Heart right ventricle (tissue), 16 donors: Measurements from ENCODE around the gene LHFPL3. TPM values are rescaled to one million over a fixed set of nuclear protein-coding genes. Genes with fewer than 3 reads are reported as not detected.
A peak's percentile ranks its signal among the peaks of the same experiment; 100 is the strongest.

Experiments
- ATAC-seq, 8 donors: fragments of 200-7000 bp; cut with Tn5 transposase; one replicate each; pipeline ENCODE4 v1.9.1; 2020; ENCODE audit warnings: mild to moderate bottlenecking in 8 of 8, moderate library complexity in 8 of 8, moderate number of reproducible peaks in 1 of 8
- DNase-seq, 2 donors: peaks; one replicate each; pipeline ENCODE4 v3.0.0-alpha.2; 2020
- H3K27ac ChIP-seq, 10 donors: fragments of 200-600 bp; sonication (generic) in 2 of 10; one replicate each; pipeline versions ENCODE4 v1.5.0 to v1.8.0; 2020 to 2022; ENCODE audit warnings: mild to moderate bottlenecking in 3 of 10
- H3K27me3 ChIP-seq, 7 donors: fragments of 200-600 bp; one replicate each; pipeline ENCODE4 v1.8.0; 2021 to 2022; ENCODE audit warnings: mild to moderate bottlenecking in 2 of 7
- H3K36me3 ChIP-seq, 9 donors: fragments of 200-600 bp; sonication (generic) in 1 of 9; one replicate each; pipeline versions ENCODE4 v1.5.0 to v1.8.0; 2020 to 2022; ENCODE audit warnings: mild to moderate bottlenecking in 2 of 9
- H3K4me1 ChIP-seq, 9 donors: fragments of 200-600 bp; sonication (generic) in 1 of 9; one replicate each; pipeline versions ENCODE4 v1.5.0 to v1.8.0; 2020 to 2022; ENCODE audit warnings: mild to moderate bottlenecking in 4 of 9
- H3K4me3 ChIP-seq, 10 donors: fragments of 200-600 bp; sonication (generic) in 2 of 10; one replicate each; pipeline versions ENCODE4 v1.5.0 to v1.8.0; 2020 to 2022; ENCODE audit warnings: mild to moderate bottlenecking in 7 of 10, moderate library complexity in 2 of 10
- H3K9me3 ChIP-seq, 11 donors: fragments of 200-600 bp in 10 of 11; sonication (generic) in 2 of 11; one replicate each; pipeline versions ENCODE4 v1.5.0 to v1.8.0; 2013 to 2022; ENCODE audit warnings: mild to moderate bottlenecking in 2 of 11, control low read depth in 1 of 11, moderate library complexity in 1 of 11
- WGBS, 2 donors: extraction: QIAGEN DNeasy Blood & Tissue Kit; methylation state at CpG; one replicate each; pipeline ENCODE4 v1.1.7; 2013; ENCODE audit warnings: inconsistent platforms in 1 of 2; 5-methylcytosine and 5-hydroxymethylcytosine counted together
- intact Hi-C, 10 donors: fragments of 100-400 bp; cut with DNase I; formaldehyde crosslinking; loops; one replicate each; pipeline versions ENCODE4 v1.11.1 to v1.14.2; 2022
- polyA plus RNA-seq, 2 donors: library from polyadenylated mRNA; stranded (reverse); fragments of 200-250 nt; gene quantifications; one replicate each; pipeline ENCODE4 v1.2.3, GENCODE V29; 2013
- total RNA-seq, 10 donors: library from RNA; stranded (reverse); fragmentation: NEBNext Ultra II Directional in 3 of 10; extraction: Animal tissue kit (Norgen Biotek cat#: 25700) in 3 of 10; gene quantifications; one replicate each; pipeline versions ENCODE4 v1.2.1 to v1.2.4, GENCODE V29; 2021 to 2023
- TF ChIP-seq, protein P1 (sequence below), 9 donors: fragments of 200-600 bp; sonication (generic) in 2 of 9; IDR thresholded peaks; one replicate each; pipeline versions ENCODE4 v1.5.0 to v1.8.0; 2021 to 2022; ENCODE audit warnings: antibody characterized with exemption in 9 of 9, mild to moderate bottlenecking in 5 of 9, moderate library complexity in 1 of 9
- donor health status: Arrhythmogenic right ventricular cardiomyopathy.
- donor health status: ischemic (EF 13 %, LVEDD 7.1; RV severe dilation, severe dysfunction).
- donor health status: healthy with polysubstance abuse.
- donor health status: DM: no; HTN: yes; CAD: no.
- donor health status: DM: no; HTN: no; CAD: no.
- donor health status: ischemic (EF 25% LVEDD 6.9; RV normal size, moderate dysfunction).
- donor health status: ischemic (EF 25% LVEDD 5.7; RV mildly dilated, moderate dysfunction).
- donor health status: healthy.
- donor health status: DM: yes; HTN: yes; CAD: no.
- donor health status: Ischemic cardiomyopathy.
- donor health status: ischemic (EF 35%, LVEDD 5.7; RV mildly dilated, moderate dysfunction).
- donor health status: nonischemic (EF 11% LVEDD 7.7; RV severe dilation, severe dysfunction).
- donor health status: DM: yes; HTN: yes; CAD: no.
- donor health status: PGD.
- donor health status: ischemic (EF 29% LVEDD 5.4; RV normal size, mild dysfunction).
- donor health status: nonischemic (EF 23%, LVEDD 6.1; RV moderate dilation, normal function).

Gene LHFPL3
- total and polyA plus RNA-seq, 12 donors, result not detected

- DNase-seq (no peak), ATAC-seq (no peak)
- 96 to 100% methylated on average over 2 of the region's 2 CpGs for WGBS, 2 donors
- Histone ChIP-seq H3K4me3 (no peak overlapping the region), H3K4me1 (no peaks in the 10 kb centered on the region), H3K36me3 (no peaks in the 10 kb centered on the region), H3K9me3 (no peaks in the 10 kb centered on the region), H3K27me3 (no peaks in the 10 kb centered on the region), H3K27ac (no peak overlapping the region)
- TF ChIP-seq, protein P1, sequence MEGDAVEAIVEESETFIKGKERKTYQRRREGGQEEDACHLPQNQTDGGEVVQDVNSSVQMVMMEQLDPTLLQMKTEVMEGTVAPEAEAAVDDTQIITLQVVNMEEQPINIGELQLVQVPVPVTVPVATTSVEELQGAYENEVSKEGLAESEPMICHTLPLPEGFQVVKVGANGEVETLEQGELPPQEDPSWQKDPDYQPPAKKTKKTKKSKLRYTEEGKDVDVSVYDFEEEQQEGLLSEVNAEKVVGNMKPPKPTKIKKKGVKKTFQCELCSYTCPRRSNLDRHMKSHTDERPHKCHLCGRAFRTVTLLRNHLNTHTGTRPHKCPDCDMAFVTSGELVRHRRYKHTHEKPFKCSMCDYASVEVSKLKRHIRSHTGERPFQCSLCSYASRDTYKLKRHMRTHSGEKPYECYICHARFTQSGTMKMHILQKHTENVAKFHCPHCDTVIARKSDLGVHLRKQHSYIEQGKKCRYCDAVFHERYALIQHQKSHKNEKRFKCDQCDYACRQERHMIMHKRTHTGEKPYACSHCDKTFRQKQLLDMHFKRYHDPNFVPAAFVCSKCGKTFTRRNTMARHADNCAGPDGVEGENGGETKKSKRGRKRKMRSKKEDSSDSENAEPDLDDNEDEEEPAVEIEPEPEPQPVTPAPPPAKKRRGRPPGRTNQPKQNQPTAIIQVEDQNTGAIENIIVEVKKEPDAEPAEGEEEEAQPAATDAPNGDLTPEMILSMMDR (IDR thresholded peaks at IDR 0.05), result no peak
- intact Hi-C loops, result no loop called here
Measured at GRCh38 chr7:104909096-104909495, 580.7 kb downstream of the LHFPL3 start.

DNA sequence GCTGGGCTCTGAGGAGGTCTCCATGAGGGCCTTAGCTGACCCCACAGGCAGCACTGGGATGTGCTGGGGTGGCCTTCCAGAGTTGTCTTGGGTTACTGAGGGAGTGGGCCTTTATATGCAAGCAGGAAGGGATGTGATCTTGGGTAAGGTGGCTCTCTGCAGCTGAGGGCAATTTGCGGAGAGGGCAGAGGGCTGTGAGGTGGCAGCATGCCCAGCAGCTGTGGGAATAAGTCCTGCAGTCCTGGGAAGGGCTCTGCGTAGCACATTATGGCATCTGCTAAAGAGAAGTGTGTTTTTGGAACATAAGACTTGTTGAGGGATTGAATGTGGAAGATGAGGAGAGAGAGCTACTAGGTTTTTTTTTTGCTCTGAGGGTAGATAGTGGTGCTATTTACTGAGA, 586.0 kb downstream of the LHFPL3 start:
- Histone ChIP-seq H3K27me3 (no peaks in the 10 kb centered on the region), H3K4me3 (no peak overlapping the region), H3K4me1 (no peaks in the 10 kb centered on the region), H3K9me3 (no peaks in the 10 kb centered on the region), H3K27ac (no peak overlapping the region), H3K36me3 (no peaks in the 10 kb centered on the region)
- ATAC-seq (no peak), DNase-seq (no peak)
- intact Hi-C loops, result loop anchor here in 2 of 10 donors (10.0 kb wide), 1 partner anchor 680 kb away; no protein-coding TSS in a partner anchor
- WGBS, 2 donors, result 73 to 86% methylated on average over 2 of the region's 2 CpGs
- TF ChIP-seq, protein P1 (IDR thresholded peaks at IDR 0.05), result no peak

- no peak for DNase-seq
- Histone ChIP-seq H3K27ac (peak overlapping the region in 5 of 10 donors; percentile 45 to 71 (median 63)), H3K9me3 (no peaks in the 10 kb centered on the region), H3K4me1 (peaks cover 0 to 18% (median 13%) of the 10 kb centered on the region in 9 donors), H3K36me3 (no peaks in the 10 kb centered on the region), H3K27me3 (no peaks in the 10 kb centered on the region), H3K4me3 (no peak overlapping the region)
- 94 to 99% methylated on average over 2 of the region's 2 CpGs for WGBS, 2 donors
- no peak for ATAC-seq
- intact Hi-C loops, result loop anchor here in 5 of 10 donors (2.0 to 10.0 kb wide), 6 partner anchors 123 to 691 kb away; no protein-coding TSS in a partner anchor
- TF ChIP-seq, protein P1 (IDR thresholded peaks at IDR 0.05), result no peak
Measured at GRCh38 chr7:104921596-104921995, 593.2 kb downstream of the LHFPL3 start.

DNA sequence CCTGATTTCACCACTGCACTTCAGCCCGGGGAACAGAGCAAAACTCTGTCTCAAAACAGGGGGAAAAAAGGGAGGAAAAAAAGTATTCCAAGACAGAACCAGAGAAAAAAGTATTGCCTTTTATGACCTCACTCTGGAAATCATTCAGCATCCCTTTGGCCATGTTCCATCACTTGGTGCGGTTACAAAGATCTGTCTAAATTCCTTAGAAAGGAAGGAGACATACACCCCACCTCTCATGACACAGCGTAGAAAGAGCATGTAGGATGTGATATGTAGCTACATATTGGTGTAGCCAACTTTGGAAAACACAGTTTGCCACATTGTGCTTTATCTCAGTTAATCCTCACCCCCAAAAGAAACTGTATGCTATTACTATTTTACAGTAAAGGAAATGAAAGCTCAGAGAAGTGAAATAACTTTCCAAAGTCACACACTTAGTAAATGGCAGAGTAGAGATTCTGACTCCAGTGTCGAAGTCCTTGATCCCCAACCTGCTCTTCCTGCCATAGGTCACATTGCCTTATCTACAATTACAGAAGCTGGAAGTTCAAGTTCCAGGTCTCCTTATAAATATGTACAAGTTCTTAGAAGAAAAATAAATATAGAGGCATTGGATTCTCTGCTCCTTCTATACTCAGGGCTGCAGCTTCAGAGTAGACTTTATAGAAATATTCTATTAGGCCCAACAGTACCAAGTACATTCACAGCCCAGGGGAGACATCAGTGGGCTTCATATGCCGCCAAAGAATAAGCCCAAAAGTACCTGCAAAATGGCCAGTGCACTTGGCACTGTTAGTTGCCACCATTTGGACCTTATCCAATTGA, 594.0 kb downstream of the LHFPL3 start:
- intact Hi-C loops, result loop anchor here in 5 of 10 donors (2.0 to 10.0 kb wide), 6 partner anchors 56 to 562 kb away; no protein-coding TSS in a partner anchor
- 54 to 58% methylated on average over 5 of the region's 5 CpGs for WGBS, 2 donors
- ATAC-seq (peak in 4 of 8 donors; percentile 26 to 51 (median 38)), DNase-seq (peak in 1 of 2 donors; percentile 41)
- Histone ChIP-seq H3K36me3 (no peaks in the 10 kb centered on the region), H3K27me3 (no peaks in the 10 kb centered on the region), H3K9me3 (no peaks in the 10 kb centered on the region), H3K27ac (peak overlapping the region in 7 of 10 donors; percentile 45 to 71 (median 60)), H3K4me1 (peaks cover 0 to 18% (median 13%) of the 10 kb centered on the region in 9 donors), H3K4me3 (no peak overlapping the region)
- TF ChIP-seq, protein P1 (IDR thresholded peaks at IDR 0.05), result no peak
